ENCODE measurements around the gene NOS1AP. TPM values are rescaled to one million over a fixed set of nuclear protein-coding genes. Genes with fewer than 3 reads are reported as not detected.
"Not testable (repeated sequence)": the region's sequence is repeated elsewhere in the genome, so short reads cannot be mapped to it uniquely, and the experiment has no call there.

Gene NOS1AP
- total RNA-seq, 1 experiment from 2014 or later: 2.6 TPM

DNA sequence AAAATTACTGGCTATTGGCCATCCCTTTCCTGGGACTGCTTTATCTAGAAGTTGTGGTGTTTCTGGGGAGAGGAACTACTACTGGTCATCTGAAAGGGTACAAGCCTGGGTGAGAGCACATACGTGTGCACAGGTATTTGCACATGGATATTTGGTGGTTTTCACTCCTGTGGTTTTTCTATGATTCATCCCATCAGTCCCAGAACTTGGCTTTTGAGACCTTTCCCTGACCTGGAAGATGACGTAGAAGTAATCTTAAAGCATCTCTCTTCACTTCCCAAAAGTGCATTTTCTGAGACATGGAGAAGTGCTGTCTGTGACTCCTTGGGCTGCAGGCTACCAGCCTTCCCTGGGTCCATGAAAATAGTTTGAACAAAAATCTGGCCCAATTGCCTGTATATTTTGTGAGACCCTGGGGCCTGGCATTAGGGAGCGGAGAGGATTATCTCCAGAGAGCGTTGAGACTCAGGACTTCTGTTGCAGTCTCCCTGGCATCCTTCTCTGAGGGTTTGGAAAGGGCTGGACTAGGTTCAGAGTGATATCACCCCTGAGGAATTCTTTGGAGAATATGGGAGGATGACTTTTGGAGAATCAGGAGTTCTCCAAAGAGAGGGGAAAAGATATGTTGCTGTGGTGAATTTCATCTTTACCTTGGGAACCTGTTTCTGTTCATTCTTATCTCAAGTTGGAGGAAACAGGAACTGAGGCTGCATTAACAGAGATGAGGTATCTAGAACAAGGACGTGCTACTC is 130.8 kb downstream of the NOS1AP start:
- Histone ChIP-seq H3K9me2 (replicated peaks; ENCODE audit: low read length) (no peaks in the 10 kb centered on the region), H3K4me2 (ENCODE audit: low read length) (no peak overlapping the region), H3K9me3 (ENCODE audit: low read length) (no peaks in the 10 kb centered on the region), H3K27me3 (ENCODE audit: low read length) (no peaks in the 10 kb centered on the region), H4K20me1 (ENCODE audit: low read length) (no peaks in the 10 kb centered on the region), H3K9ac (ENCODE audit: low read length) (no peak overlapping the region), H3K4me3 (ENCODE audit: low read length) (no peak overlapping the region), H3K27ac (ENCODE audit: low read length) (no peak overlapping the region), H2AFZ (ENCODE audit: low read length) (no peak overlapping the region), H3K36me3 (ENCODE audit: low read depth, low read length) (no peaks in the 10 kb centered on the region), H3K4me1 (ENCODE audit: insufficient read depth, low read length) (0 out of 2 replicates have a peak, but pooled peaks cover 5% of the 10 kb centered on the region), H3K79me2 (ENCODE audit: low read length) (no peaks in the 10 kb centered on the region), H3F3A (ENCODE audit: low read length, unreplicated experiment) (no peaks in the 10 kb centered on the region)
- BruUV-seq (replicated peaks): no TSS peak
- TF ChIP-seq, protein P1, sequence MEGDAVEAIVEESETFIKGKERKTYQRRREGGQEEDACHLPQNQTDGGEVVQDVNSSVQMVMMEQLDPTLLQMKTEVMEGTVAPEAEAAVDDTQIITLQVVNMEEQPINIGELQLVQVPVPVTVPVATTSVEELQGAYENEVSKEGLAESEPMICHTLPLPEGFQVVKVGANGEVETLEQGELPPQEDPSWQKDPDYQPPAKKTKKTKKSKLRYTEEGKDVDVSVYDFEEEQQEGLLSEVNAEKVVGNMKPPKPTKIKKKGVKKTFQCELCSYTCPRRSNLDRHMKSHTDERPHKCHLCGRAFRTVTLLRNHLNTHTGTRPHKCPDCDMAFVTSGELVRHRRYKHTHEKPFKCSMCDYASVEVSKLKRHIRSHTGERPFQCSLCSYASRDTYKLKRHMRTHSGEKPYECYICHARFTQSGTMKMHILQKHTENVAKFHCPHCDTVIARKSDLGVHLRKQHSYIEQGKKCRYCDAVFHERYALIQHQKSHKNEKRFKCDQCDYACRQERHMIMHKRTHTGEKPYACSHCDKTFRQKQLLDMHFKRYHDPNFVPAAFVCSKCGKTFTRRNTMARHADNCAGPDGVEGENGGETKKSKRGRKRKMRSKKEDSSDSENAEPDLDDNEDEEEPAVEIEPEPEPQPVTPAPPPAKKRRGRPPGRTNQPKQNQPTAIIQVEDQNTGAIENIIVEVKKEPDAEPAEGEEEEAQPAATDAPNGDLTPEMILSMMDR (conservative IDR thresholded peaks at IDR 0.05; ENCODE audit: low read depth, low read length): no peak
- no peak for TF ChIP-seq EZH2 (IDR thresholded peaks at IDR 0.05; ENCODE audit: low read length, unreplicated experiment)
- TF ChIP-seq EZH2phosphoT487 (IDR thresholded peaks at IDR 0.05; ENCODE audit: borderline replicate concordance, low read length): no peak
- ChIA-PET POLR2A (ENCODE audit: unreplicated experiment) (no interaction called here), CTCF (no interaction called here)
- ATAC-seq: no peak
- intact Hi-C loops (cut with micrococcal nuclease): no loop called here
- DNase-seq: no peak

DNA sequence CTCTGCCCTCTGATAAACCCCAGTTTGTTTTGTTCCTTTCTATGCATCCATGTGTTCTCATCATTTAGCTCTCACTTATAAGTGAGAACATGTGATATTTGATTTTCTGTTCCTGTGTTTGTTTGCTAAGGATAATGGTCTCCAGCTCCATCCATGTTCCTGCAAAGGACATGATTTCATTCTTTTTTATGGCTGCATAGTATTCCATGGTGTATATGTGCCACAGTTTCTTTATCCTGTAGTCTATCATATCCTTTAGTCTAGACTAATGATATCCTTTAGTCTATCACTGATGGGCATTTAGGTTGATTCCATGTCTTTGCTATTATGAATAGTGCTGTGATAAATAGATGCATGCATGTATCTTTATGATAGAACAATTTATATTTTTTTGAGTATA is 131.6 kb downstream of the NOS1AP start:
- H2AFZ ChIP-seq (ENCODE audit: low read length); DNase-seq; H3K36me3 ChIP-seq (ENCODE audit: low read depth, low read length); intact Hi-C loops (cut with micrococcal nuclease); H3K27ac ChIP-seq (ENCODE audit: low read length); H3K9me3 ChIP-seq (ENCODE audit: low read length); H3K79me2 ChIP-seq (ENCODE audit: low read length); H3K4me3 ChIP-seq (ENCODE audit: low read length); CTCF ChIA-PET; H3K4me2 ChIP-seq (ENCODE audit: low read length); H3K4me1 ChIP-seq (ENCODE audit: insufficient read depth, low read length); ATAC-seq; H3F3A ChIP-seq (ENCODE audit: low read length, unreplicated experiment); POLR2A ChIA-PET (ENCODE audit: unreplicated experiment); H3K27me3 ChIP-seq (ENCODE audit: low read length); H4K20me1 ChIP-seq (ENCODE audit: low read length); BruUV-seq (replicated peaks); H3K9me2 ChIP-seq (replicated peaks; ENCODE audit: low read length); H3K9ac ChIP-seq (ENCODE audit: low read length): not testable (repeated sequence)

DNA sequence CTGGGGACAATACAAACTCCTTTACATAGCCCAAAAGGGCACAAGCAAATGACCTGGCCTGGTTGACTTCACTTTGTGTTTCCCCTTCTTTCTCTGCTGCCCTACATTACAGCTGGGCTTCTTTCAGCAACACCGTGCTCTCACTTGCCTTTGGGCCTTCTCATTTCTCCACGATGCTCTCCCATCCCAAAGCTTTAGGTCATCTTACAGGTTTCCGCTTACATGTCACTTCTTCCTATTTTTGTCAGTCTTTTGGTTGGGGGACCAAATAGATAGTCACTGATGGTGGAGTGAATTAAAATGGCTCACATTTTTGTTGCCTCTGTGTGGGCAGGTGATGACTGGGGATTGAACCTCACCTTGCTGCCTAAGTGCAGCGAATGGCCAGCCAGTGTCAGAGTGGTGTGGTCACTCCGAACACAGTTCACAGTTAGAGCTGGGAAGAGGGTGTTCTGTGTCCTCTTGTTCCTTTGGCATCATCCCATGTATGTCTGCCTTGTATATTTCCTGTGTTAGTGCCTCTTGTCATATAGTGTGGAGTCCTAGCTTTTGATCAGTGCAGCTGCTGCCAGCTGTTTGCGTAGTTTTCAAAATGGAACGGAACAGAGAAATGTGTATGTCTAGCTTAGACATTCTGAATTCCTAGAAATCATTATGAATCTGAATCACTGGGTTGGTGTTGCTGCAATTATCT is 134.8 kb downstream of the NOS1AP start:
- H3K27ac ChIP-seq (ENCODE audit: low read length): no peak overlapping the region
- DNase-seq: no peak
- no peaks in the 10 kb centered on the region for H3K9me3 ChIP-seq (ENCODE audit: low read length)
- no peaks in the 10 kb centered on the region for H3K79me2 ChIP-seq (ENCODE audit: low read length)
- H3K9me2 ChIP-seq (replicated peaks; ENCODE audit: low read length): no peaks in the 10 kb centered on the region
- no TSS peak for BruUV-seq (replicated peaks)
- TF ChIP-seq, protein P1 (conservative IDR thresholded peaks at IDR 0.05; ENCODE audit: low read depth, low read length): no peak
- TF ChIP-seq EZH2 (IDR thresholded peaks at IDR 0.05; ENCODE audit: low read length, unreplicated experiment): no peak
- no peak for TF ChIP-seq EZH2phosphoT487 (IDR thresholded peaks at IDR 0.05; ENCODE audit: borderline replicate concordance, low read length)
- ChIA-PET CTCF (no interaction called here), POLR2A (ENCODE audit: unreplicated experiment) (no interaction called here)
- H3F3A ChIP-seq (ENCODE audit: low read length, unreplicated experiment): no peaks in the 10 kb centered on the region
- H4K20me1 ChIP-seq (ENCODE audit: low read length): no peaks in the 10 kb centered on the region
- H2AFZ ChIP-seq (ENCODE audit: low read length): no peak overlapping the region
- ATAC-seq: no peak
- H3K36me3 ChIP-seq (ENCODE audit: low read depth, low read length): no peaks in the 10 kb centered on the region
- H3K4me3 ChIP-seq (ENCODE audit: low read length): no peak overlapping the region
- no peak overlapping the region for H3K9ac ChIP-seq (ENCODE audit: low read length)
- H3K4me2 ChIP-seq (ENCODE audit: low read length): no peak overlapping the region
- intact Hi-C loops (cut with micrococcal nuclease): no loop called here
- H3K4me1 ChIP-seq (ENCODE audit: insufficient read depth, low read length): peaks cover 20% of the 10 kb centered on the region
- no peaks in the 10 kb centered on the region for H3K27me3 ChIP-seq (ENCODE audit: low read length)
